M059J (cell line): ENCODE results near the gene KHDC1. TPM values are rescaled to one million over a fixed set of nuclear protein-coding genes. Genes with fewer than 3 reads are reported as not detected.
"Not testable (repeated sequence)": the region's sequence is repeated elsewhere in the genome, so short reads cannot be mapped to it uniquely, and the experiment has no call there.

Source experiments
- DNase-seq: peaks from one replicate; pipeline ENCODE4 v3.0.0-alpha.2; 2012; ENCODE audit warnings: low read depth
- total RNA-seq: library from RNA; depleted of rRNA; stranded (reverse); fragments of >200 nt; shearing (Covaris generic); gene quantifications from 2 replicates; pipeline ENCODE4 v1.2.3, GENCODE V29; 2014; rRNA removed

KHDC1 gene, protein sequence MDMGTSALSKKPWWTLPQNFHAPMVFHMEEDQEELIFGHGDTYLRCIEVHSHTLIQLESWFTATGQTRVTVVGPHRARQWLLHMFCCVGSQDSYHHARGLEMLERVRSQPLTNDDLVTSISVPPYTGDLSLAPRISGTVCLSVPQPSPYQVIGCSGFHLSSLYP
- total RNA-seq = 11.4 and 11.7 TPM in 2 replicates

DNA sequence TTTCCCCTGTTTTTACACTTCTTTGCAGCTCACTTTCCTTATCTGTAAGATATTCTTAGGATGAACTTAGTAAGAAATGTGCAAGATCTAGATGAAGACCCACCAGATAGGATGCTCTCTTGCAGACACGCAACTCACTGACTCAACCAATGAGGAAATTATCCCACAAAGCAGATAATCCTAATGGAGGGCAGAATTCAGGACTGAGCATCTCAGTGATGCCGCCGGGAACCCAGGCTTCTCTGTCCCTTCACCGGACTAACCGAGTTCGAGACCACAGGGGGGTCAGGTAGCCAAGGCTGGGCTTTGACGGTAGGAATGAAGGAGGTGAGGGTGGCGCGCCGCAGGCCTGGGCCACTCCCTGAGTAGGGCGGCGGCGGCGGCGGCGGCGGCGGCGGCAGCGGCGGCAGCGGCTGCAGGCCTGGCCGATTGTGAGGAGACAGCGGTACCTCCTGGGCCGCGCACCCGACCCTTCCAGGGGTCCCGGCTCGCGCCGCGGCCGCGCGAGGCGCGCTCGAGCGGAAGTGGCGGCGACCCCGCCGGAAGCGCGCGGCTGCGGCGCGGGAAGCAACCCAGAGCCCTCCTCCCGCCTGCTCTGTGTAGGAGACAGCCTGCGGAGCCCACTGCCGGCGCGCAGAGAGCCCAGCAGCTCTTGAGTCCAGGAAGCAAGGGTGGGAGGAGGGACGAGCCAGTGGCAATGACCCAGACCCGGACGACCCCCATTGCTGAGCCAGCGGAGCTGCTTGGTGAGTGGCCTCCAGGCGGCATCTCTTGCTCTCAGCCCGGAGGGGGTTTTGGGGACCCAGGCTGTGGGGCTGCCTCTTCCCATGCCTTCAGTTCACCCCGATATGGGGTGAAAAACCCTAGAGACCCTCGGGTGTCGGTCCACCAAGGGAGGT is at the start of gene KHDC1:
KHDC1 (minus strand) TSS at position 526 of the 899 bp plus-strand sequence. CDS start 20,679 bp downstream, outside the sequence.
- peak; percentile 69 for DNase-seq

- DNase-seq = not testable (repeated sequence)
Observed at GRCh38 chr6:73310503-73310845, 47.5 kb upstream of the KHDC1 start.

- peak; percentile 74 for DNase-seq
Observed at GRCh38 chr6:73309785-73310502, 46.9 kb upstream of the KHDC1 start.

DNA sequence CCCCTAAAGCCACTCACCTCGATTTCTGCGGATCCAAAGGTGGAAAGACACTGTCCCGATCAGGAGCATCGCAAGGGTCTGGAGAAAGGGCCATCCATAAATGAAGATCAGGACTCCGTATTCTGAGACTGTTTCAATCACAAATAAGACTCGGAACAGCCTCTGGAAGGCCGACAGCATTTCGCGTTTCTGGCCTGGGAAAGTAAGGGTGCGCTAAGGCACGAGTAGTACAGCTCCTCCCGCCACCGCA is 46.5 kb upstream of the KHDC1 start:
- DNase-seq = no peak

DNA sequence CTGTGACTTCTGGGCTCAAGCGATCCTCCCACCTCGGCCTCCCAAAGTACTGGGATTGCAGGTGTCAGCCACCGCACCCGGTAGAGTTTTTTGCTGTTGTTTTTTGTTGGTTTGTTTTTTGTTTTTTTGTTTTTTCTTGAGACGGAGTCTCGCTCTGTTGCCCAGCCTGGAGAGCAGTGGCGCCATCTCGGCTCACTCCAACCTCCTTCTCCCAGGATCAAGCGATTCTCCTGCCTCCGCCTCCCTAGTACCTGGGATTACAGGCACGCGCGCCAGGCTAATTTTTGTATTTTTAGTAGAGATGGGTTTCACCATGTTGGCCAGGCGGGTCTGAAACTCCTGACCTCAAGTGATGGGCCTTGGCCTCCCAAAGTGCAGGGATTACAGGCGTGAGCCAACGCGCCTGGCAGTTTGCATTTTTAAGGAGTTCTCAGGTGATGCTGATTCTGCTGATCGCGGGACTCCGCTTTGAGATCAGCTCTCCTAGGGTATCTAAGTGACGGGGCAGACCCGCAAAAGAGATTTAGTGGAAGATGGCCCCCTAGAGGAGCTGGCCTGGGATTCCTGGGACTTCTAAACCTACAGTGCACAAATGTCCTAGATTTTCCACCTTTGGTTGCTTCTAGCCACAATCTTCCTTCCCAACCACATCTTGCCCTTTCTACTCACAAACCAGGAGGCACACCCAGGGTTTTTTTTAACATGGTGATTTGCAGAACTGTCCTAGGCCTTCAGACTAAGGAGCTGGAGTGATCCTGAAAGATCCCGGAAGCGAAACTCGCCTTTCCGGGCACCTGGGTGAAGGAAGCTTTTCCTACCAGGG is 45.9 kb upstream of the KHDC1 start:
- peak; percentile 52 for DNase-seq

GRCh38 chr6:73303773-73304172 is 40.8 kb upstream of the KHDC1 start:
- DNase-seq = not testable (repeated sequence)

DNA sequence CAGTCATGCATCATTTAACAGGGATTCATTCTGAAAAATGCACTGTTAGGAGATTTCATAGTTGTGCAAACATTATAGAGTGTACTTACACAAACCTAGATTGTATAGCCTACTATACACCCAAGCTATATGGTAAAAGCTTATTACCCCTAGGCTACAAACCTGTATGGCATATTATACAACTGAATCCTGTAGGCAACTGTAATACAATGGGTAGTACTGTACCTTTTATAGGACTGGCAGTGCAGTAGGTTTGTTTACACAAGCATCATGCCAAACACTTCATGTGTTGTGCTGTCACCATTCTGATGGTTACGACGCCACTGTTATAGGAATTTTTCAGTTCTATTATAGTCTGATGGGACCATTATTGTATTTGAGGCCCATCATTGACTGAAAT is 39.3 kb upstream of the KHDC1 start:
- DNase-seq = no peak

DNA sequence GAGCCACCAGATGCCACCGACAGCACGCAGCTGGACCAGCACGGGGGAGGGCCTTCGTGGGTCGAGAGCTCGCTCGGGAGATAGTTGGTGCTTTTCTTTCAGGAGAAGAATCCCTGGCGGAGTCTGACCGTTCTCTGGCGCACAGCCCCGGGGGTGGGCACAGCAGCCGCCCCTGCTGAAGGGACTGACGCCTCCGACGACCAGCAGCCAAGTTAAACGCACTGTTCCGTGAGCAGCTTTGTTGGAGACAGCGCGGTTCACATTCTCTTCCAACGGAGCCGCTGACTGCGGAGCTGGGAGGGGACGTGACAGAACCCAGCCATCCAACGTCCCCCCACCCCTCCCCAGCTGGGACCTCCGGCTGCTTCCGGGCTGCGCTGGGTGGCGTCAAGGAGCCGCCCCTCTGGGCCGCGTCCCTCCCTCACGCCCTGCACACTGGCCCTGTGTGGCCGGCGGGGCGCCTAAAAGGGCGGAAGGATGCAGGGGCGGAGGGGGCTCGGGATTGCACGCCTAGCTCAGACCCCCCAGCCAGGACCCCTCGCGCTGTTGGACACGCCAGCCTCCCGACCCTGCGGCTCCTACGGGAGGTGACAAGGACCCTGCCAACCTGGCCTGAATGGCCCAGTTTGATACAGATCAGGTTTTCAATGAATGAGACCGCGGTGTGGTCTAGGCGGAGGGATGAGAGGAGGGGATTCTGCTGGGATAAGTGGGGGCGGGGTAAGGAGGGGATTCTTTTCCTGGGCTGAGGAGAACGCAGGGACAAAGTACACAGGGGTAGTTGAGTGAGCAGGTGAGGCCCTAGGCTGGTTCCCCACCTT is 36.4 kb upstream of the KHDC1 start:
- DNase-seq = no peak

DNA sequence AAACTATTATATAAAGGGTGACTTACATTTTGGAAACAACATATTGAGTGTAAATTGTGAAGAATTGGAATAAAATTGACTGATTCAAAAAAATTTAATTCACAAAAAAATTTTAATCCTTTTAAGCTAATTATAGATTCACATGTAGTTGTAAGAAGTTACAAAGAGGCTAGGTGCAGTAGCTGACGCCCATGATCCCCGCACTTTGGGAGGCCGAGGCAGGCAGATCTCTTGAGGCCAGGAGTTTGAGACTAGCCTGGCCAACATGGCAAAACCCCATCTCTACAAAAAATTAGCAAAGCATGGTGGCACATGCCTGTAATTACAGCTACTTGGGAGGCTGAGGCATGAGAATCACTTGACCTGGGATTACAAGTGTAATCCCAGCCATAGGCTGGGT is 30.3 kb upstream of the KHDC1 start:
- no peak for DNase-seq

GRCh38 chr6:73290435-73290834 is 27.4 kb upstream of the KHDC1 start:
- peak; percentile 62 for DNase-seq

DNA sequence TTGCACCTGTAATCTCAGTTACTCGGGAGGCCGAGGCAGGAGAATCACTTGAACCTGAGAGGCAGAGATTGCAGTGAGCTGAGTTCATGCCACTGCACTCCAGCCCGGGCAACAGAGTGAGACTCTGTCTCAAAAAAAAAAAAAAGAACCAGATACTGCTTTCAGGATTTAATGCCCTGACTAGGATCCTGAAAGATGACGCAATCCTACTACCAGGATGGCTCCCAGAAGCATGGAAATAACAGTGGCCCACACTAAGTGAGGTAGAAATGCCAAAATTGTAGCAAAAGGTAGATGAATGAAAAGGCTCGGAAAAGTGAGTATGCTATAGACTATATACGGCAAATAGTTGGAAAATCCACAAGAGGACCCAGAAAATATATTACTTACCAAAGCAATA is 23.8 kb upstream of the KHDC1 start:
- DNase-seq = no peak

GRCh38 chr6:73285674-73286283 is 22.8 kb upstream of the KHDC1 start:
- peak; percentile 61 for DNase-seq

DNA sequence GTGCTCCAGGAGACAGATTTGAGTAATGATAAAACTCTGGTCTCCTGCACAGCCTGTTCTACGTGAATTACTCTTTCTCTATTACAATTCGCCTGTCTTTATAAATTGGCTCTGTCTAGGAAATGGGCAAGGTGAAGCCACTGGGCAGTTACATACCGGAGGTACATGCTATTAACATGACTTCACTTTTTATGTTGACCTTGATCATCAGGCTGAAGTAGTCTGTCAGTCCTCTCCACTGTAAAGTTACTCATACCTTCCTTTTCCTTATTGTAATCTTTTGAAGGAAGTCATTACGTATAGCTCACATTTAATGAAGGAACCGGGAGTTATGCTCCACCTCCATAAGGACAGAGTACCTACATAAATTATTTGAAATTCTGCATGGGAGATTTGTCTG is 19.9 kb upstream of the KHDC1 start:
- DNase-seq = no peak

- DNase-seq = not testable (repeated sequence)
Observed at GRCh38 chr6:73281684-73282083, 18.7 kb upstream of the KHDC1 start.

DNA sequence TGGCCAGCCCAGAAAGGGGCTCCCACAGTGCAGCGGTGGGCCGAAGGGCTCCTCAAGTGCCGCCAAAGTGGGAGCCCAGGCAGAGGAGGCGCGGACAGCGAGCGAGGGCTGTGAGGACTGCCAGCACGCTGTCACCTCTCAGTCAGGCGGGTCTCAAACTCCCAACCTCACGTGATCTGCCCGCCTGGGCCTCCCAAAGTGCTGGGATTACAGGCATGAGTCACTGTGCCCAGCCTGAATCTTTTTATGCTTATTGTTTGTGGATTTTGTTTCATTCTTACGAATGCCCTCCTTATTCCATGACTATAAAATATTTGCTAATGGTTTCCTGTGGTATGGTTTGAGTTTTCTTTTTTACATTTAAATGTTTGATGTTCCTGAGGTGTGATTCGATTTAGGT is 6.3 kb upstream of the KHDC1 start:
- peak; percentile 36 for DNase-seq

GRCh38 chr6:73268896-73269295 is 5.9 kb upstream of the KHDC1 start:
- not testable (repeated sequence) for DNase-seq

- peak; percentile 49 for DNase-seq
Observed at GRCh38 chr6:73264446-73264845, 1.4 kb upstream of the KHDC1 start.

DNA sequence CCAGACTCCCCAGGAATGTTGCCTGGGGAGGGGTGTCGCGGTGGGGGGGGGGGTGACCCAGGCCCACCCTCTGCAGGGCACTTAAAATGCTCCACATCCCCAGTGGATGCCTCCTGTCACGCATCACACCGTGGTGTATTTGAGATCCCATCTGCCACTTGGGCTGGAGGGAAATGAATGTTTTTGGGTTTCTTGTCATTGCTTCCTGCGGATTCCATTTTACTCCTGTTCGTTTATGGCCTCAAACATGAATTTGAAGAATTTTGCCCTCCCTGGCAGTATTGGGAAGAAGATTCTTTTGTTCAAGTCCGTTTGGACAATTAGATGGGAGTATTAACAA is 544 bp upstream of the KHDC1 start:
- DNase-seq = peak; percentile 22

DNA sequence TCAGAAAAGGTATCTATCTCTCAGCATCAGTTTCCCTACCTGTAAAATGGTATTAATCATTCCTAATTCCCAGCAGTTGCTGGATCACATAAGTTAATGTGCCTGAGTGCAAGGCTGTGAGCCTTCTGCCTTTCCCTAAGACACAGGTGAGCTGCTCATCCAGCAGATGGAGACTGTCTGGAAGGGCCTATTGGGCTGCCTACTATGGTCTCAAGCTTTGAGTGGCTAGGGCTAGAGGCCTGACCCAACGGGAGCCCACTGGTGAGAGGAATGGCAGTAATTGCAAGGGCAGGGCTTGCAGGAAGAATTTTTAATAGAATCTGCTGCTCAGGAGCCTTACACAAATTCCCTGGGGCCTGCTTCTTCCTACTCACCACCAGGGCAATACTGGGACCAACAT is 4.3 kb downstream of the KHDC1 start:
- no peak for DNase-seq

GRCh38 chr6:73254323-73254722 is 8.7 kb downstream of the KHDC1 start:
- not testable (repeated sequence) for DNase-seq

GRCh38 chr6:73252703-73253102 is 10.3 kb downstream of the KHDC1 start:
- no peak for DNase-seq
